PC-3 (cell line): ENCODE measurements around the gene SYCE1.

Experiments used
- EZH2 ChIP-seq: fragments of 300-600 bp; sonication (generic); IDR thresholded peaks from one replicate; pipeline ENCODE4 v1.6.1; 2017; ENCODE audit warnings: antibody characterized with exemption, mild to moderate bottlenecking, low read length; ENCODE audit not compliant: unreplicated experiment
- EZH2phosphoT487 ChIP-seq: fragments of 300-600 bp; sonication (generic); IDR thresholded peaks from 2 replicates; pipeline ENCODE4 v1.6.1; 2018; ENCODE audit warnings: mild to moderate bottlenecking, antibody characterized with exemption, low read length, borderline replicate concordance
- TF ChIP-seq, protein P1 (sequence below): fragments of 300-600 bp; sonication (generic); conservative IDR thresholded peaks from 2 replicates; pipeline ENCODE4 v1.5.1; 2017; ENCODE audit warnings: antibody characterized with exemption, low read depth, mild to moderate bottlenecking, low read length

DNA sequence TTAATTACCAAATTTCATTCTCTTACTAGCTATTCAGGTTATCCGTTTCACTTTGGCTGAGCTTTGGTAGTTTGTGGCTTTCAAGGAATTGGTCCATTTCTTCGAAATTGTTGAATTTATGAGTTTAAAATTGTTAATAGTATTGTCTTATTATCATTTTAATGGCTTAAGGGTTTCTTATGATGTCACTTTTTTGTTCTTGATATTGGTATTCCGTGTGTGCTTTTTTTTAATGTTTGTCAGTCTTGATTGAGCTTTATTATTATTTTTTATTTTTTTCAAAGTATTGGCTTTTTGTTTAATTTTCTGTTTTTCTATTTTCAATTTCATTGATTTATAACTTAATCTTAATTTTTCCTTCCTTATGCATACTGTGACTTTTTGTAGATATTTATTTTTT lies 35.3 kb upstream of the SYCE1 start:
- TF ChIP-seq, protein P1, sequence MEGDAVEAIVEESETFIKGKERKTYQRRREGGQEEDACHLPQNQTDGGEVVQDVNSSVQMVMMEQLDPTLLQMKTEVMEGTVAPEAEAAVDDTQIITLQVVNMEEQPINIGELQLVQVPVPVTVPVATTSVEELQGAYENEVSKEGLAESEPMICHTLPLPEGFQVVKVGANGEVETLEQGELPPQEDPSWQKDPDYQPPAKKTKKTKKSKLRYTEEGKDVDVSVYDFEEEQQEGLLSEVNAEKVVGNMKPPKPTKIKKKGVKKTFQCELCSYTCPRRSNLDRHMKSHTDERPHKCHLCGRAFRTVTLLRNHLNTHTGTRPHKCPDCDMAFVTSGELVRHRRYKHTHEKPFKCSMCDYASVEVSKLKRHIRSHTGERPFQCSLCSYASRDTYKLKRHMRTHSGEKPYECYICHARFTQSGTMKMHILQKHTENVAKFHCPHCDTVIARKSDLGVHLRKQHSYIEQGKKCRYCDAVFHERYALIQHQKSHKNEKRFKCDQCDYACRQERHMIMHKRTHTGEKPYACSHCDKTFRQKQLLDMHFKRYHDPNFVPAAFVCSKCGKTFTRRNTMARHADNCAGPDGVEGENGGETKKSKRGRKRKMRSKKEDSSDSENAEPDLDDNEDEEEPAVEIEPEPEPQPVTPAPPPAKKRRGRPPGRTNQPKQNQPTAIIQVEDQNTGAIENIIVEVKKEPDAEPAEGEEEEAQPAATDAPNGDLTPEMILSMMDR: no peak
- TF ChIP-seq EZH2 (no peak), EZH2phosphoT487 (no peak)
